Thymus (tissue), 11 donors: ENCODE results near the gene IKZF3. TPM values are rescaled to one million over a fixed set of nuclear protein-coding genes. Genes with fewer than 3 reads are reported as not detected.
"Not testable (repeated sequence)": the region's sequence is repeated elsewhere in the genome, so short reads cannot be mapped to it uniquely, and the experiment has no call there.

Experiments used
- DNase-seq, 9 donors: peaks; one replicate each; pipeline ENCODE4 v3.0.0-alpha.2; 2013; ENCODE audit warnings: low spot score in 9 of 9, low read depth in 6 of 9, missing footprints in 1 of 9
- H3K27ac ChIP-seq, 2 donors: one replicate each; pipeline ENCODE4 v1.5.1; 2013; ENCODE audit warnings: control low read depth in 1 of 2, low read depth in 1 of 2, low read length in 1 of 2, mild to moderate bottlenecking in 1 of 2, moderate library complexity in 1 of 2
- H3K27me3 ChIP-seq, 2 donors: one replicate each; pipeline ENCODE4 v1.5.1; 2013; ENCODE audit warnings: low read length in 1 of 2; ENCODE audit not compliant: control insufficient read depth in 2 of 2, insufficient read depth in 1 of 2
- H3K36me3 ChIP-seq, 2 donors: one replicate each; pipeline ENCODE4 v1.5.1; 2013; ENCODE audit warnings: low read length in 1 of 2, mild to moderate bottlenecking in 1 of 2, moderate library complexity in 1 of 2; ENCODE audit not compliant: control insufficient read depth in 2 of 2, insufficient read depth in 2 of 2
- H3K4me1 ChIP-seq, 2 donors: one replicate each; pipeline ENCODE4 v1.5.1; 2013; ENCODE audit warnings: low read length in 2 of 2; ENCODE audit not compliant: control insufficient read depth in 2 of 2, insufficient read depth in 2 of 2
- H3K4me3 ChIP-seq, 2 donors: one replicate each; pipeline ENCODE4 v1.5.1; 2013; ENCODE audit warnings: low read length in 2 of 2, control low read depth in 1 of 2, mild to moderate bottlenecking in 1 of 2
- H3K9me3 ChIP-seq, 2 donors: one replicate each; pipeline ENCODE4 v1.5.1; 2013; ENCODE audit warnings: low read length in 1 of 2, mild to moderate bottlenecking in 1 of 2; ENCODE audit not compliant: control insufficient read depth in 2 of 2, insufficient read depth in 1 of 2
- WGBS: extraction: QIAGEN DNeasy Blood & Tissue Kit; methylation state at CpG from one replicate; pipeline ENCODE4 v1.1.7; 2013; 5-methylcytosine and 5-hydroxymethylcytosine counted together
- polyA plus RNA-seq: library from polyadenylated mRNA; stranded (reverse); fragments of 200-250 nt; gene quantifications from one replicate; pipeline ENCODE4 v1.2.3, GENCODE V29; 2013
- total RNA-seq: library from RNA; stranded (reverse); fragments of 120-200 nt; gene quantifications from one replicate; pipeline ENCODE4 v1.2.4, GENCODE V29; 2013
- donor health status: healthy.

Gene IKZF3
- total and polyA plus RNA-seq, 2 donors = 23.9 to 31.5 TPM

GRCh38 chr17:39894681-39895376, 30.7 kb upstream of the IKZF3 start:
- no peak overlapping the region for H3K27ac ChIP-seq
- H3K9me3 ChIP-seq = no peaks in the 10 kb centered on the region
- peak in 1 of 9 donors; percentile 31 for DNase-seq
- no peaks in the 10 kb centered on the region for H3K27me3 ChIP-seq
- 43% methylated on average over 3 of the region's 3 CpGs for WGBS
- H3K4me1 ChIP-seq = peaks cover 0 to 8% of the 10 kb centered on the region in 2 donors
- H3K4me3 ChIP-seq = no peak overlapping the region
- H3K36me3 ChIP-seq = no peaks in the 10 kb centered on the region

DNA sequence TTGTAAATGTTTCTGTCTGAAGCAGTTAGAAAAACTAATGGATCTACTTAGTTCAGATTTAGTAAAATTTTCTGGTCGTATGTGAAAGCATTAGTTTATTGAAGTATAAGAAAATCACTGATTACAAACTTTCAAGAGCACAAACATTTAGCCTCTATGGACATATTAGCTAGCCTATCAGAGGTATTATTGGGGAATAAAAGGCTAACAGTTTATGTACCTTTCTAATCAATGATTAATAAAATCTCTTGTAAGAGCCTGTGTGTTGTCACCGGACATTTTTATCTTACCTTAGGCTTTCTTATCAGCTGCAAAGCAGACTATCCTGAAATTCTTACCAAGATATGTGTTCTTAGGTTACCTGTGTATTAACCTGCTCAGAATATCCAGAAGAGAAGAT, 25.1 kb upstream of the IKZF3 start:
- DNase-seq = no peak
- no peaks in the 10 kb centered on the region for H3K9me3 ChIP-seq
- H3K27ac ChIP-seq = no peak overlapping the region
- H3K4me3 ChIP-seq = no peak overlapping the region
- WGBS = 67% methylated on average over 2 of the region's 2 CpGs
- H3K4me1 ChIP-seq = no peaks in the 10 kb centered on the region
- no peaks in the 10 kb centered on the region for H3K36me3 ChIP-seq
- H3K27me3 ChIP-seq = no peaks in the 10 kb centered on the region

DNA sequence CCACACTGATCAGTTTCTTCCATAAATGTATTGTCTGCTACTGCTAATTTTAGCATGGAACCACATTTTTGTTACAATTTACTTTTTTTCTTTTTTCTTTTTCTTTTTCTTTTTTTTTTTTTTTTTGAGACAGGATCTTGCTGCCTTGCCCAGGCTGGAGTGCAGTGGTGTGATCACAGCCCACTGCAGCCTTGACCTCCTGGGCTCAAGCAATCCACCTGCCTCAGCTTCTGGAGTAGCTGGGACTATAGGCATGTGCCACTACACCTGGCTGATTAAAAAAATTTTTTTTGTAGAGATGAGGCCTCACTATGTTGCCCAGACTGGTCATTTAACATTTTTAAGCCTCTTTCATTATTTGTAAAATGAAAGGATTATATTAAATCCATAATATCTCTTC, 23.0 kb upstream of the IKZF3 start:
- H3K27ac ChIP-seq = no peak overlapping the region
- no peaks in the 10 kb centered on the region for H3K4me1 ChIP-seq
- no peaks in the 10 kb centered on the region for H3K9me3 ChIP-seq

DNA sequence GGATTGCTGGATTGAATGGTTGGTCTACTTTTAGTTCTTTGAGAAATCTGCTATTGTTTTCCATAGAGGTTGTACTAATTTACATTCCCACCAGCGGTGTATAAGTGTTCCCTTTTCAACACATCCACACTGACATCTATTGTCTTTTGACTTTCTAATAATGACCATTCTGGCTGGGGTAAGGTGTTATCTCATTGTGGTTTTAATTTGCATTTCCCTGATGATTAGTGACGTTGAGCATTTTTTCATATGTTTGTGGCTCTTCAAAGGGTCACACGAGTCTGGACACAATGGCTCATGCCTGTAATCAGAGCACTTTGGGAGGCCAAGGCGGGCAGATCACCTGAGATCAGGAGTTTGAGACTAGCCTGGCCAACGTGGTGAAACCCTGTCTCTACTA, 22.0 kb upstream of the IKZF3 start:
- not testable (repeated sequence) for H3K27me3 ChIP-seq, H3K36me3 ChIP-seq, H3K4me1 ChIP-seq, H3K4me3 ChIP-seq, H3K9me3 ChIP-seq, H3K27ac ChIP-seq, DNase-seq
- 82% methylated on average over 5 of the region's 5 CpGs for WGBS

More for the DNA sequence above, 23.0 kb upstream of the IKZF3 start:
- Histone ChIP-seq H3K36me3 (no peaks in the 10 kb centered on the region), H3K4me3 (no peak overlapping the region), H3K27me3 (no peaks in the 10 kb centered on the region)
- no peak for DNase-seq

DNA sequence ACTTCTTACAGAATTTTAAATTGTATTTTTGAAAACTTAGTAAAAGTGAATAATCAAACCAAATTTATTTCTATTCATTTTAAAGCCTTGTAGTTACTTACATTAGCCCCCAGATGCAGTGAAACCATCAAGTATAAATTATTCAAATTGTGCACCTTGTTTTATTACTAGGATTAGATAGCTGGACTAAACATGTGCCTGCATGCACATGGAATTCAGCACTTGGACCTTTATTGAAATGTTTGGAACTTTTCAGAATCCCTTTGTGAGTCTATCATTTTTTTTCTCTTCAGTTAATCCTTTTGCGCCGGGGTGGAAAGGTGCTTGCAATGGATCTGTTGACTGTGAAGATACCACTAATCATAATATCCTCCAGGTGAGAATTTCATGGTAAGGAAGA, 8.6 kb upstream of the IKZF3 start:
- Histone ChIP-seq H3K9me3 (peaks cover 0 to 14% of the 10 kb centered on the region in 2 donors), H3K4me3 (no peak overlapping the region), H3K36me3 (no peaks in the 10 kb centered on the region), H3K27me3 (peaks cover 0 to 10% of the 10 kb centered on the region in 2 donors), H3K27ac (no peak overlapping the region), H3K4me1 (peaks cover 0 to 2% of the 10 kb centered on the region in 2 donors)
- WGBS = 88% methylated on average over 2 of the region's 2 CpGs
- DNase-seq = no peak

DNA sequence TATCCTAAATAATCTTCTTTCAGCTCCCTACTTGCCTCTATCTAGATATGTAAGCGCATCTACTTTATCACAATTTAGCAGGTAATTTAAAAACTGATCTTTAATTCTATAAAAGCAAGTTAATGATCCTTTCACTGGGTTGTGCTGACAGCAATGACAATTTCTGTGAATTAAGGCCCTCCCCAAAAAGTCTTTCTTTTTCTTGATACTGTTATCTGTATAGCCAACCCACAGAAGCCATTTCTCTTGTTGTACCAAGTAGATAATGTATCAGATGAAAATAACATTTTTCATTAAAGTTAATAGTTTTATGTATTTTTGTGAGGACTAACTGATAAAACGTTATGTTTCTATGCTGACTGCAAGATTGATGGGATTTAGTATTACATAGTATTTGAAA, 7.7 kb upstream of the IKZF3 start:
- Histone ChIP-seq H3K27ac (no peak overlapping the region), H3K9me3 (peaks cover 0 to 20% of the 10 kb centered on the region in 2 donors), H3K27me3 (peaks cover 0 to 17% of the 10 kb centered on the region in 2 donors), H3K4me3 (no peak overlapping the region), H3K4me1 (peaks cover 2 to 7% of the 10 kb centered on the region in 2 donors), H3K36me3 (no peaks in the 10 kb centered on the region)
- DNase-seq = no peak
- WGBS = 98% methylated on average over 2 of the region's 2 CpGs

GRCh38 chr17:39870776-39871175, 6.7 kb upstream of the IKZF3 start:
- 100% methylated on average over 1 of the region's 1 CpG for WGBS
- Histone ChIP-seq H3K4me1 (peaks cover 2 to 7% of the 10 kb centered on the region in 2 donors), H3K27me3 (peaks cover 0 to 17% of the 10 kb centered on the region in 2 donors), H3K4me3 (no peak overlapping the region), H3K9me3 (peaks cover 0 to 20% of the 10 kb centered on the region in 2 donors), H3K36me3 (no peaks in the 10 kb centered on the region), H3K27ac (no peak overlapping the region)
- no peak for DNase-seq

- Histone ChIP-seq H3K9me3 (peaks cover 0 to 15% of the 10 kb centered on the region in 2 donors), H3K27ac (no peak overlapping the region), H3K27me3 (peaks cover 2 to 19% of the 10 kb centered on the region in 2 donors), H3K36me3 (no peaks in the 10 kb centered on the region), H3K4me3 (no peak overlapping the region), H3K4me1 (peaks cover 7 to 16% of the 10 kb centered on the region in 2 donors)
- 82% methylated on average over 17 of the region's 17 CpGs for WGBS
- no peak for DNase-seq
These were observed 4.4 kb upstream of the IKZF3 start for GRCh38 chr17:39868554-39868942.

GRCh38 chr17:39867880-39868553, 3.9 kb upstream of the IKZF3 start, which contains the start of gene ZPBP2:
Gene ZPBP2, plus strand, starts transcription at chr17:39868202. Its CDS starts 153 bp downstream, at chr17:39868355.
- H3K27ac ChIP-seq = no peak within 1 kb of the TSS
- no peak within 1 kb of the TSS for H3K4me3 ChIP-seq
- peaks cover 10 to 16% of the 10 kb centered on the region in 2 donors for H3K4me1 ChIP-seq
- no peak for DNase-seq
- 39% methylated on average over 67 of the region's 67 CpGs for WGBS
- H3K27me3 ChIP-seq = peaks cover 2 to 20% of the 10 kb centered on the region in 2 donors
- no peaks in the 10 kb centered on the region for H3K36me3 ChIP-seq
- H3K9me3 ChIP-seq = peaks cover 0 to 15% of the 10 kb centered on the region in 2 donors
